Neural cell (in vitro differentiated cells): ENCODE data around the gene CFC1B.
"Not testable (repeated sequence)": the region's sequence is repeated elsewhere in the genome, so short reads cannot be mapped to it uniquely, and the experiment has no call there.

Source experiments
- CTCF ChIP-seq: fragments of 450-650 bp; IDR thresholded peaks from 2 replicates; pipeline ENCODE4 v1.5.1; 2014; ENCODE audit warnings: antibody characterized with exemption, mild to moderate bottlenecking, moderate library complexity; ENCODE audit not compliant: poor library complexity, severe bottlenecking
- EP300 ChIP-seq: fragments of 450-650 bp; conservative IDR thresholded peaks from 2 replicates; pipeline ENCODE4 v1.6.1; 2014; ENCODE audit warnings: antibody characterized with exemption, mild to moderate bottlenecking, moderate library complexity; ENCODE audit not compliant: poor library complexity, severe bottlenecking
- MXI1 ChIP-seq: fragments of 450-650 bp; conservative IDR thresholded peaks from 2 replicates; pipeline ENCODE4 v1.6.1; 2014; ENCODE audit warnings: antibody characterized with exemption, mild to moderate bottlenecking; ENCODE audit not compliant: poor library complexity, severe bottlenecking
- TAF1 ChIP-seq: IDR thresholded peaks from 2 replicates; pipeline ENCODE4 v1.6.1; 2012; ENCODE audit warnings: low read depth

- TF ChIP-seq EP300, MXI1, TAF1, CTCF: not testable (repeated sequence)
Observed at GRCh38 chr2:130511747-130512451, 9.1 kb upstream of the CFC1B start.
